ENCODE measurements around the gene APOL1.

Gene APOL1

GRCh38 chr22:36294801-36295200, 41.9 kb downstream of the APOL1 start:
- in situ Hi-C loops (cut with HindIII; ENCODE audit: low sequenced_read_pairs), result no loop called here
- no peak for TF ChIP-seq CTCF (IDR thresholded peaks at IDR 0.05; ENCODE audit: low read depth, low read length, missing control alignments)
- no peak overlapping the region for H3K4me3 ChIP-seq (ENCODE audit: low read depth, low read length)
- DNase-seq (ENCODE audit: low read depth), result no peak

- no peak overlapping the region for H3K4me3 ChIP-seq (ENCODE audit: low read depth, low read length)
- TF ChIP-seq CTCF (IDR thresholded peaks at IDR 0.05; ENCODE audit: low read depth, low read length, missing control alignments), result no peak
- DNase-seq (ENCODE audit: low read depth), result no peak
- in situ Hi-C loops (cut with HindIII; ENCODE audit: low sequenced_read_pairs), result no loop called here
Measured at GRCh38 chr22:36295247-36295646, 42.3 kb downstream of the APOL1 start.

DNA sequence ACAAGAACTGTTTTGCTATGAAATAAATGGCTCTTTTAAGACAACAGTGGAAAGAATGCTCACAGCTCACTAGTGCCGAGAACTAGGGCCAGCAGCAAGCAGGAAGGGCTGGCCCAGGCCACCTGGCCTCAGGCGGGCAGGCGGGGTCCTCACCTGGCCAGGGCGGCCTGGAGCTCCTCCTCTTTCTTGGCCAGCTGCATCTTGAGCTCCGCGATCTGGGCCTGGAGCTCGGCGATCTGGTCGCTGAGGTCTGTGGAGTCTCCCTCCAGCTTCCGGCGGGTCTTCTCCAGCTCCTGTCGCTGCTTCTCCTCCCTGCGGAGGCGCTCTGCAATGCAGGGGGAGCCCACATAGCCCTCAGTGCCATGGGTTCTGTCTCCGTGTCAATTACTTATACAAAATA, 43.8 kb downstream of the APOL1 start:
- no peak overlapping the region for H3K4me3 ChIP-seq (ENCODE audit: low read depth, low read length)
- DNase-seq (ENCODE audit: low read depth), result no peak
- no peak for TF ChIP-seq CTCF (IDR thresholded peaks at IDR 0.05; ENCODE audit: low read depth, low read length, missing control alignments)
- in situ Hi-C loops (cut with HindIII; ENCODE audit: low sequenced_read_pairs), result no loop called here

GRCh38 chr22:36297568-36297967, 44.6 kb downstream of the APOL1 start:
- no peak overlapping the region for H3K4me3 ChIP-seq (ENCODE audit: low read depth, low read length)
- TF ChIP-seq CTCF (IDR thresholded peaks at IDR 0.05; ENCODE audit: low read depth, low read length, missing control alignments), result no peak
- no peak for DNase-seq (ENCODE audit: low read depth)
- in situ Hi-C loops (cut with HindIII; ENCODE audit: low sequenced_read_pairs), result no loop called here

DNA sequence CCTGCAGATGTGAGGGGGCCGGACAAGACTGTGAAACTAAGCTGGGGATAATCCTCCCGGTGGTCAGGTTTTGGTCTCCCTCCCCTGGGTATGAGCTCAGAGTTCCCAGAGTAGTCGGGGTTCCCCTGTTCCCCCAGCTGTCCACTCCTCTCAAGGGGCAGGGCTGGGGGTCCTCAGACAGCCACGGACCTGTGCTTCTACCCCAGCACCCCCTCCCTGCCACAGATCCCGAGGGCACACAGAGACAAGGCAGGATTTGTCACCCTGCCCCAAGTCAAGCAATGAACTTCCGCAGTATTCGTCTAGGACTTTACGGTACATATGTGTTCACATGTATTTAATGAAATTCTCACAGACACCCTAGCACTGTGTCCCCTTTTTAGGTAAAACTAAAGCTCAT, 45.2 kb downstream of the APOL1 start:
- TF ChIP-seq CTCF (IDR thresholded peaks at IDR 0.05; ENCODE audit: low read depth, low read length, missing control alignments), result no peak
- in situ Hi-C loops (cut with HindIII; ENCODE audit: low sequenced_read_pairs), result no loop called here
- no peak for DNase-seq (ENCODE audit: low read depth)
- H3K4me3 ChIP-seq (ENCODE audit: low read depth, low read length), result no peak overlapping the region

GRCh38 chr22:36298601-36299000, 45.7 kb downstream of the APOL1 start:
- no peak for DNase-seq (ENCODE audit: low read depth)
- no peak overlapping the region for H3K4me3 ChIP-seq (ENCODE audit: low read depth, low read length)
- no peak for TF ChIP-seq CTCF (IDR thresholded peaks at IDR 0.05; ENCODE audit: low read depth, low read length, missing control alignments)
- in situ Hi-C loops (cut with HindIII; ENCODE audit: low sequenced_read_pairs), result no loop called here

- no peak for DNase-seq (ENCODE audit: low read depth)
- in situ Hi-C loops (cut with HindIII; ENCODE audit: low sequenced_read_pairs), result no loop called here
- H3K4me3 ChIP-seq (ENCODE audit: low read depth, low read length), result no peak overlapping the region
- no peak for TF ChIP-seq CTCF (IDR thresholded peaks at IDR 0.05; ENCODE audit: low read depth, low read length, missing control alignments)
Measured at GRCh38 chr22:36299295-36299694, 46.4 kb downstream of the APOL1 start.
